ENCODE measurements around the gene CCNH. TPM values are rescaled to one million over a fixed set of nuclear protein-coding genes. Genes with fewer than 3 reads are reported as not detected.

Gene CCNH
- total RNA-seq, 2 donors from 2014 or later: 60.5 to 108 TPM

- DNase-seq (ENCODE audit: low spot score in 2 of 2) (no peak), ATAC-seq (no peak)
- Mint-ChIP-seq H3K27ac (peak overlapping the region; percentile 60 to 98), H3K36me3 (peaks cover 46 to 61% of the 10 kb centered on the region in 2 donors), H3K9me3 (no peaks in the 10 kb centered on the region)
Observed at GRCh38 chr5:87410931-87411330, 1.8 kb downstream of the CCNH start.

GRCh38 chr5:87408204-87408603 is 4.5 kb downstream of the CCNH start:
- Mint-ChIP-seq H3K36me3 (peaks cover 51 to 68% of the 10 kb centered on the region in 2 donors), H3K9me3 (no peaks in the 10 kb centered on the region), H3K27ac (peak overlapping the region; percentile 53 to 65)
- DNase-seq (ENCODE audit: low spot score in 2 of 2) (no peak), ATAC-seq (no peak)

GRCh38 chr5:87405472-87406155 is 7.1 kb downstream of the CCNH start:
- Mint-ChIP-seq H3K9me3 (no peaks in the 10 kb centered on the region), H3K36me3 (peaks cover 30 to 51% of the 10 kb centered on the region in 2 donors), H3K27ac (peak overlapping the region; percentile 66 to 67)
- ATAC-seq (peak; percentile 44 to 55), DNase-seq (ENCODE audit: low spot score in 2 of 2) (no peak)

GRCh38 chr5:87404359-87404758 is 8.4 kb downstream of the CCNH start:
- peaks cover 28 to 51% of the 10 kb centered on the region in 2 donors for H3K36me3 Mint-ChIP-seq

GRCh38 chr5:87403899-87404298 is 8.8 kb downstream of the CCNH start:
- no peaks in the 10 kb centered on the region for H3K9me3 Mint-ChIP-seq
- no peak for ATAC-seq
- H3K27ac Mint-ChIP-seq: no peak overlapping the region
- no peak for DNase-seq (ENCODE audit: low spot score in 2 of 2)
- peaks cover 28 to 52% of the 10 kb centered on the region in 2 donors for H3K36me3 Mint-ChIP-seq

More at GRCh38 chr5:87404359-87404758, 8.4 kb downstream of the CCNH start:
- Mint-ChIP-seq H3K27ac (peak overlapping the region in 1 of 2 donors; percentile 19), H3K9me3 (no peaks in the 10 kb centered on the region)
- ATAC-seq: no peak
- DNase-seq (ENCODE audit: low spot score in 2 of 2): no peak

- Mint-ChIP-seq H3K9me3 (no peaks in the 10 kb centered on the region), H3K27ac (no peak overlapping the region), H3K36me3 (peaks cover 24 to 50% of the 10 kb centered on the region in 2 donors)
- peak; percentile 29 to 44 for ATAC-seq
- no peak for DNase-seq (ENCODE audit: low spot score in 2 of 2)
Observed at GRCh38 chr5:87403409-87403808, 9.3 kb downstream of the CCNH start.

GRCh38 chr5:87401626-87402025 is 11.1 kb downstream of the CCNH start:
- Mint-ChIP-seq H3K36me3 (peaks cover 9 to 32% of the 10 kb centered on the region in 2 donors), H3K9me3 (no peaks in the 10 kb centered on the region), H3K27ac (peak overlapping the region in 1 of 2 donors; percentile 40)
- no peak for ATAC-seq
- no peak for DNase-seq (ENCODE audit: low spot score in 2 of 2)

GRCh38 chr5:87400305-87400899 is 12.3 kb downstream of the CCNH start:
- Mint-ChIP-seq H3K36me3 (peaks cover under 1 to 19% of the 10 kb centered on the region in 2 donors), H3K9me3 (no peaks in the 10 kb centered on the region), H3K27ac (no peak overlapping the region)
- ATAC-seq (peak; percentile 56 to 57), DNase-seq (ENCODE audit: low spot score in 2 of 2) (no peak)

GRCh38 chr5:87399720-87400119 is 13.0 kb downstream of the CCNH start:
- peak overlapping the region in 1 of 2 donors; percentile 14 for H3K27ac Mint-ChIP-seq

GRCh38 chr5:87398981-87399614 is 13.6 kb downstream of the CCNH start:
- no peak overlapping the region for H3K27ac Mint-ChIP-seq
- no peaks in the 10 kb centered on the region for H3K9me3 Mint-ChIP-seq
- DNase-seq (ENCODE audit: low spot score in 2 of 2) (no peak), ATAC-seq (no peak)
- H3K36me3 Mint-ChIP-seq: peaks cover 0 to 18% of the 10 kb centered on the region in 2 donors

More at GRCh38 chr5:87399720-87400119, 13.0 kb downstream of the CCNH start:
- DNase-seq (ENCODE audit: low spot score in 2 of 2) (no peak), ATAC-seq (no peak)
- peaks cover 0 to 18% of the 10 kb centered on the region in 2 donors for H3K36me3 Mint-ChIP-seq
- no peaks in the 10 kb centered on the region for H3K9me3 Mint-ChIP-seq

- Mint-ChIP-seq H3K9me3 (no peaks in the 10 kb centered on the region), H3K27ac (no peak overlapping the region), H3K36me3 (peaks cover 8 to 32% of the 10 kb centered on the region in 2 donors)
- DNase-seq (ENCODE audit: low spot score in 2 of 2) (no peak), ATAC-seq (no peak)
Observed at GRCh38 chr5:87394411-87395165, 18.1 kb downstream of the CCNH start.

GRCh38 chr5:87393331-87393730 is 19.4 kb downstream of the CCNH start:
- Mint-ChIP-seq H3K36me3 (peaks cover 8 to 27% of the 10 kb centered on the region in 2 donors), H3K9me3 (no peaks in the 10 kb centered on the region)

GRCh38 chr5:87392801-87393200 is 19.9 kb downstream of the CCNH start:
- H3K36me3 Mint-ChIP-seq: peaks cover 8 to 27% of the 10 kb centered on the region in 2 donors
- DNase-seq (ENCODE audit: low spot score in 2 of 2) (no peak), ATAC-seq (no peak)
- no peaks in the 10 kb centered on the region for H3K9me3 Mint-ChIP-seq
- H3K27ac Mint-ChIP-seq: peak overlapping the region in 1 of 2 donors; percentile 22

More at GRCh38 chr5:87393331-87393730, 19.4 kb downstream of the CCNH start:
- no peak overlapping the region for H3K27ac Mint-ChIP-seq
- DNase-seq (ENCODE audit: low spot score in 2 of 2) (no peak), ATAC-seq (no peak)

- no peaks in the 10 kb centered on the region for H3K9me3 Mint-ChIP-seq
- peak overlapping the region in 1 of 2 donors; percentile 22 for H3K27ac Mint-ChIP-seq
- DNase-seq (ENCODE audit: low spot score in 2 of 2) (no peak), ATAC-seq (no peak)
- H3K36me3 Mint-ChIP-seq: peaks cover 8 to 27% of the 10 kb centered on the region in 2 donors
Observed at GRCh38 chr5:87392170-87392569, 20.6 kb downstream of the CCNH start.

GRCh38 chr5:87390576-87391199 is 22.0 kb downstream of the CCNH start:
- Mint-ChIP-seq H3K9me3 (no peaks in the 10 kb centered on the region), H3K27ac (peak overlapping the region in 1 of 2 donors; percentile 70), H3K36me3 (peaks cover 8 to 33% of the 10 kb centered on the region in 2 donors)
- ATAC-seq: no peak
- DNase-seq (ENCODE audit: low spot score in 2 of 2): no peak

- H3K36me3 Mint-ChIP-seq: peaks cover 8 to 34% of the 10 kb centered on the region in 2 donors
Observed at GRCh38 chr5:87390075-87390474, 22.7 kb downstream of the CCNH start.

More at GRCh38 chr5:87390075-87390474, 22.7 kb downstream of the CCNH start:
- ATAC-seq: peak in 1 of 2 donors; percentile 31
- H3K27ac Mint-ChIP-seq: peak overlapping the region; percentile 17 to 70
- DNase-seq (ENCODE audit: low spot score in 2 of 2): no peak
- H3K9me3 Mint-ChIP-seq: no peaks in the 10 kb centered on the region
